SU-DHL-6 (cell line): ENCODE results near the gene SLPI.

Source experiments
- CTCF ChIP-seq: fragments of 200-600 bp; sonication (generic); IDR thresholded peaks from one replicate; pipeline ENCODE4 v1.5.1; 2017; ENCODE audit warnings: antibody characterized with exemption, mild to moderate bottlenecking, low read length, moderate library complexity; ENCODE audit not compliant: insufficient read depth, poor library complexity, severe bottlenecking
- EZH2phosphoT487 ChIP-seq: fragments of 200-600 bp; sonication (generic), shearing (Covaris generic); conservative IDR thresholded peaks from 2 replicates; pipeline ENCODE4 v1.6.1; 2018; ENCODE audit warnings: mild to moderate bottlenecking, antibody characterized with exemption, low read length, moderate library complexity, mixed read lengths

DNA sequence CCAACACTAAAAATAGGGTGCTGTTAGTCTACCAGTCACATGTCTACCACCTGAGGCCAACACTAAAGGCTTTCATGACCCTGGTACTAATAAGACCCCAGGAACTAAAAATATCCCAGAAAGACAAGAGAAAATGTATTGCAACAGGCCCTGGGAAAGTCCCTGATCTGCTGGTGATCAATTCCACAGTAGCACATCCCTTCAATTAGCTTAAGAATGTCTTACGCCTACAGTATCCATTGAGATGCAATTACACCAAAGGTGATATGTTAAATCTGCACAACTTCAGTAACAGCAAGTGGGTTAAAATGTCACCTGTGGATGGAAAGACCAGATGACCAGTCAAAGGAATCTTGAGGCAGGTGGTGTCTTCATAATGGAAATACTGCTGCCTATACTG is 44.4 kb downstream of the SLPI start:
- TF ChIP-seq CTCF (no peak), EZH2phosphoT487 (no peak)
